ENCODE measurements around the gene FLYWCH1. TPM values are rescaled to one million over a fixed set of nuclear protein-coding genes. Genes with fewer than 3 reads are reported as not detected.
"Not testable (repeated sequence)": the region's sequence is repeated elsewhere in the genome, so short reads cannot be mapped to it uniquely, and the experiment has no call there.

FLYWCH1 gene
- total RNA-seq, 1 experiment from 2014 or later: 12.5 TPM

- TF ChIP-seq CTCF (conservative IDR thresholded peaks at IDR 0.05): no peak
- Histone ChIP-seq H3K4me1 (ENCODE audit: insufficient read depth, low read length) (no peaks in the 10 kb centered on the region), H2BK20ac (ENCODE audit: low read depth, low read length, poor library complexity, severe bottlenecking) (no peak overlapping the region), H2BK15ac (ENCODE audit: low read depth, low read length) (no peak overlapping the region), H3K79me2 (ENCODE audit: insufficient read depth, low read length) (no peaks in the 10 kb centered on the region), H3K56ac (ENCODE audit: insufficient read length, low read depth, low read length) (no peak overlapping the region), H4K5ac (ENCODE audit: insufficient read length, low read depth, low read length) (no peak overlapping the region), H3K14ac (ENCODE audit: insufficient read depth, low read length) (no peak overlapping the region), H4K8ac (replicated peaks; ENCODE audit: insufficient read length, low read depth, low read length) (no peak overlapping the region), H2BK12ac (ENCODE audit: insufficient read length, low read depth, low read length) (no peak overlapping the region), H3K23ac (ENCODE audit: insufficient read length, low read depth, low read length) (no peak overlapping the region), H2BK120ac (ENCODE audit: low read depth, low read length, poor library complexity, severe bottlenecking) (no peak overlapping the region), H4K20me1 (ENCODE audit: control insufficient read depth, insufficient read depth, insufficient read length) (no peaks in the 10 kb centered on the region), H3K27me3 (ENCODE audit: insufficient read depth, low read length) (no peaks in the 10 kb centered on the region), H2BK5ac (ENCODE audit: insufficient read length, low read length) (no peak overlapping the region), H4K91ac (ENCODE audit: insufficient read length, low read depth, low read length) (no peak overlapping the region), H3K79me1 (ENCODE audit: insufficient read depth, low read depth, low read length, poor library complexity, severe bottlenecking) (no peaks in the 10 kb centered on the region), H3K4ac (ENCODE audit: low read depth, low read length) (no peak overlapping the region), H3T11ph (ENCODE audit: low read length) (no peak overlapping the region), H2AFZ (ENCODE audit: low read length) (no peak overlapping the region), H3K4me2 (ENCODE audit: insufficient read depth, insufficient read length, low read length) (no peak overlapping the region), H3K9me3 (ENCODE audit: control insufficient read depth, low read depth, low read length) (no peaks in the 10 kb centered on the region), H3K27ac (ENCODE audit: insufficient read length, low read depth, low read length) (no peak overlapping the region), H2AK5ac (ENCODE audit: insufficient read length, low read length) (no peak overlapping the region), H3K18ac (ENCODE audit: insufficient read length, low read depth, low read length) (no peak overlapping the region), H3K23me2 (ENCODE audit: insufficient read length, low read depth, low read length, poor library complexity, severe bottlenecking) (no peaks in the 10 kb centered on the region), H3K9ac (ENCODE audit: extremely low read depth, insufficient read length, low read length) (no peak overlapping the region)
- WGBS (ENCODE audit: extremely low coverage, insufficient read length, low lambda C conversion rate): no CpG with 5 or more reads among the region's 4 CpGs
- no peak for DNase-seq
- Mint-ChIP-seq H3K4me1 (no peaks in the 10 kb centered on the region), H3K27me3 (ENCODE audit: low read depth) (no peaks in the 10 kb centered on the region), H3K9me3 (no peaks in the 10 kb centered on the region; a peak in 1 of 5 replicates), H3K27ac (0 out of 7 replicates have a peak overlapping the region, but pooled peaks of 1 of the 3 experiments have one; percentile 12), H3K4me3 (no peak overlapping the region), H3K36me3 (ENCODE audit: insufficient read depth in 1 of 3, low read depth in 3 of 3) (peaks cover 10 to 40% (median 20%) of the 10 kb centered on the region in 3 experiments; a peak in 6 of 7 replicates)
These were observed 30.3 kb downstream of the FLYWCH1 start for GRCh38 chr16:2942045-2942444.

GRCh38 chr16:2943716-2944115 is 32.0 kb downstream of the FLYWCH1 start:
- not testable (repeated sequence) for H2AFZ ChIP-seq (ENCODE audit: low read length); H2BK20ac ChIP-seq (ENCODE audit: low read depth, low read length, poor library complexity, severe bottlenecking); H3K9me3 Mint-ChIP-seq; H3K4me2 ChIP-seq (ENCODE audit: insufficient read depth, insufficient read length, low read length); H3K9ac ChIP-seq (ENCODE audit: extremely low read depth, insufficient read length, low read length); H4K91ac ChIP-seq (ENCODE audit: insufficient read length, low read depth, low read length); H3K27me3 Mint-ChIP-seq (ENCODE audit: low read depth); H3K23me2 ChIP-seq (ENCODE audit: insufficient read length, low read depth, low read length, poor library complexity, severe bottlenecking); H2BK5ac ChIP-seq (ENCODE audit: insufficient read length, low read length); H4K8ac ChIP-seq (replicated peaks; ENCODE audit: insufficient read length, low read depth, low read length); H3K9me3 ChIP-seq (ENCODE audit: control insufficient read depth, low read depth, low read length); H3K79me2 ChIP-seq (ENCODE audit: insufficient read depth, low read length); H4K20me1 ChIP-seq (ENCODE audit: control insufficient read depth, insufficient read depth, insufficient read length); H2BK15ac ChIP-seq (ENCODE audit: low read depth, low read length); H3K4me1 Mint-ChIP-seq; H3K27me3 ChIP-seq (ENCODE audit: insufficient read depth, low read length); H2AK5ac ChIP-seq (ENCODE audit: insufficient read length, low read length); H3K4me1 ChIP-seq (ENCODE audit: insufficient read depth, low read length); H3T11ph ChIP-seq (ENCODE audit: low read length); H3K79me1 ChIP-seq (ENCODE audit: insufficient read depth, low read depth, low read length, poor library complexity, severe bottlenecking); H3K14ac ChIP-seq (ENCODE audit: insufficient read depth, low read length); DNase-seq; H3K27ac ChIP-seq (ENCODE audit: insufficient read length, low read depth, low read length); H4K5ac ChIP-seq (ENCODE audit: insufficient read length, low read depth, low read length); H2BK120ac ChIP-seq (ENCODE audit: low read depth, low read length, poor library complexity, severe bottlenecking); H3K4me3 Mint-ChIP-seq; H3K56ac ChIP-seq (ENCODE audit: insufficient read length, low read depth, low read length); H3K4ac ChIP-seq (ENCODE audit: low read depth, low read length); H3K18ac ChIP-seq (ENCODE audit: insufficient read length, low read depth, low read length); H3K23ac ChIP-seq (ENCODE audit: insufficient read length, low read depth, low read length); H2BK12ac ChIP-seq (ENCODE audit: insufficient read length, low read depth, low read length)
- Mint-ChIP-seq H3K36me3 (ENCODE audit: insufficient read depth in 1 of 3, low read depth in 3 of 3) (peaks cover 10 to 38% (median 20%) of the 10 kb centered on the region in 3 experiments; a peak in 6 of 7 replicates), H3K27ac (peak overlapping the region in 1 of 3 experiments; percentile 35; a peak in 1 of 7 replicates)
- WGBS (ENCODE audit: extremely low coverage, insufficient read length, low lambda C conversion rate): no CpG with 5 or more reads among the region's 12 CpGs

Measured in H9 (cell line).